Osteoblast (primary cell): ENCODE data around the gene CTNNBIP1. TPM values are rescaled to one million over a fixed set of nuclear protein-coding genes. Genes with fewer than 3 reads are reported as not detected.

ENCODE experiments used
- DNase-seq: peaks from one replicate; pipeline ENCODE4 v3.0.0; 2011; ENCODE audit warnings: low spot score, mixed read lengths; ENCODE audit not compliant: insufficient read length; ENCODE audit errors: missing footprints
- H2AFZ ChIP-seq: 2 replicates; pipeline ENCODE4 v1.6.0; 2011; ENCODE audit warnings: mild to moderate bottlenecking, low read length
- H3K27ac ChIP-seq: 2 replicates; pipeline ENCODE4 v1.5.1; 2011; ENCODE audit warnings: mild to moderate bottlenecking, low read depth, low read length, moderate library complexity
- H3K27me3 ChIP-seq: 2 replicates; pipeline ENCODE4 v1.6.0; 2012; ENCODE audit warnings: mild to moderate bottlenecking, control low read depth, inconsistent platforms, low read length, moderate library complexity; ENCODE audit not compliant: insufficient read depth
- H3K36me3 ChIP-seq: 2 replicates; pipeline ENCODE4 v1.5.1; 2011; ENCODE audit warnings: mild to moderate bottlenecking, low read length, control low read depth, moderate library complexity; ENCODE audit not compliant: insufficient read depth
- H3K4me1 ChIP-seq: 2 replicates; pipeline ENCODE4 v1.5.1; 2011; ENCODE audit warnings: mild to moderate bottlenecking, low read length, control low read depth, moderate library complexity; ENCODE audit not compliant: insufficient read depth
- H3K4me2 ChIP-seq: 2 replicates; pipeline ENCODE4 v1.6.0; 2011; ENCODE audit warnings: mild to moderate bottlenecking, low read length; ENCODE audit not compliant: insufficient read depth
- H3K4me3 ChIP-seq: fragments of 200-600 bp; sonication (generic); 3 replicates; pipeline ENCODE4 v1.5.1; 2012; ENCODE audit warnings: mild to moderate bottlenecking, low read length, inconsistent platforms; ENCODE audit not compliant: insufficient read depth
- H3K79me2 ChIP-seq: 2 replicates; pipeline ENCODE4 v1.6.0; 2012; ENCODE audit warnings: mild to moderate bottlenecking, low read length, control low read depth, inconsistent platforms; ENCODE audit not compliant: insufficient read depth
- H3K9me3 ChIP-seq: 2 replicates; pipeline ENCODE4 v1.5.1; 2011; ENCODE audit warnings: low read depth, low read length, control low read depth
- H4K20me1 ChIP-seq: 2 replicates; pipeline ENCODE4 v1.6.0; 2012; ENCODE audit warnings: mild to moderate bottlenecking, low read length, control low read depth; ENCODE audit not compliant: insufficient read depth
- total RNA-seq: library from RNA; depleted of rRNA; stranded (reverse); fragments of >200 nt; gene quantifications from 2 replicates; pipeline ENCODE4 v1.2.3, GENCODE V29; 2012
- TF ChIP-seq, protein P1 (sequence below): IDR thresholded peaks from 2 replicates; pipeline ENCODE4 v1.5.1; 2011; ENCODE audit warnings: mild to moderate bottlenecking, low read depth, low read length, moderate library complexity; ENCODE audit errors: extremely low read depth

The CTNNBIP1 gene
- total RNA-seq, 1 donor, result 18.5 TPM

DNA sequence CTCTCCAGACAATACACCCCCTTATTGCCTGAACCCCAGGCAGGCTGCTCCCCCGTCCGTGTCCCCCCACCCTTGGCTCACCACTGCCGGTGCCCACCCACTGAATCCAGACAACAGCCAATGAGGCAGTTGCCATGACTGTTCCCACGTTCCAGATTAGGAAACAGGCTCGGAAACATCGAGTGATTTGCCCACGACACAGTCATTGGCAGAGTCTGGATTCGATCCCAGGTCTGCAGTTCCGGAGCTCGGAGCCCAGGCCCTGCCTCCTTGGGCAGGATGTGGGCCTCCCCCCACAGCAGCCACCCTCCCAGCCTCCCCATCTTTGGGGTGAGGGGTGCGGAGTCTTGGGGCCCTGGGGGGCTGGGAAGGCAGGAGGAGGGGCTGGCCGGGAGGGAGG lies 66.0 kb downstream of the CTNNBIP1 start:
- peak overlapping the region; percentile 25 for H3K4me3 ChIP-seq
- H3K9me3 ChIP-seq, result no peaks in the 10 kb centered on the region

DNA sequence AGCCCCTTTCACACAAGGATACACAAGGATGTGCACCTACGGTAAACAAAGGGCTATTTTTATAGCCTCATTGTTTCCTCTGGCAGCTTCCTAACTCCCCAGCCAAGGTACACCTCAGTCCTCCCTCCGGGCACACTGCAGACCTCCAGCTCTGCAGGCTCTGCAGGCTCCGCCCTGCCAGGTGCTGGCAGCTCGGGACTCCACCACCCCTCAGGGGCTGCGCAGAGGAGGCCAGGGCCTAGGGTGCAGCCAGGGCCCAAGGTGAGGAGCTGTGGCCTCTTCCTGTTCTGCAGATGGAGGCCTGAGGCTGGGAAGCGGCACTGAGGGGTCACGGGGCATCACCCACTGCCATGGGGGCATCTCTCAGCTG lies 66.5 kb downstream of the CTNNBIP1 start:
- Histone ChIP-seq H3K36me3 (no peaks in the 10 kb centered on the region), H3K27ac (no peak overlapping the region), H3K4me2 (no peak overlapping the region), H3K27me3 (no peaks in the 10 kb centered on the region), H4K20me1 (no peaks in the 10 kb centered on the region), H3K4me1 (peaks cover 5% of the 10 kb centered on the region), H3K9me3 (no peaks in the 10 kb centered on the region), H2AFZ (no peak overlapping the region), H3K79me2 (no peaks in the 10 kb centered on the region), H3K4me3 (no peak overlapping the region)
- DNase-seq, result peak; percentile 35
- TF ChIP-seq, protein P1, sequence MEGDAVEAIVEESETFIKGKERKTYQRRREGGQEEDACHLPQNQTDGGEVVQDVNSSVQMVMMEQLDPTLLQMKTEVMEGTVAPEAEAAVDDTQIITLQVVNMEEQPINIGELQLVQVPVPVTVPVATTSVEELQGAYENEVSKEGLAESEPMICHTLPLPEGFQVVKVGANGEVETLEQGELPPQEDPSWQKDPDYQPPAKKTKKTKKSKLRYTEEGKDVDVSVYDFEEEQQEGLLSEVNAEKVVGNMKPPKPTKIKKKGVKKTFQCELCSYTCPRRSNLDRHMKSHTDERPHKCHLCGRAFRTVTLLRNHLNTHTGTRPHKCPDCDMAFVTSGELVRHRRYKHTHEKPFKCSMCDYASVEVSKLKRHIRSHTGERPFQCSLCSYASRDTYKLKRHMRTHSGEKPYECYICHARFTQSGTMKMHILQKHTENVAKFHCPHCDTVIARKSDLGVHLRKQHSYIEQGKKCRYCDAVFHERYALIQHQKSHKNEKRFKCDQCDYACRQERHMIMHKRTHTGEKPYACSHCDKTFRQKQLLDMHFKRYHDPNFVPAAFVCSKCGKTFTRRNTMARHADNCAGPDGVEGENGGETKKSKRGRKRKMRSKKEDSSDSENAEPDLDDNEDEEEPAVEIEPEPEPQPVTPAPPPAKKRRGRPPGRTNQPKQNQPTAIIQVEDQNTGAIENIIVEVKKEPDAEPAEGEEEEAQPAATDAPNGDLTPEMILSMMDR, result no peak

More for the DNA sequence above, 66.0 kb downstream of the CTNNBIP1 start:
- Histone ChIP-seq H2AFZ (peak overlapping the region; percentile 62), H3K27me3 (no peaks in the 10 kb centered on the region), H3K27ac (no peak overlapping the region), H3K79me2 (no peaks in the 10 kb centered on the region), H3K4me1 (peaks cover 5% of the 10 kb centered on the region), H3K4me2 (peak overlapping the region; percentile 32), H3K36me3 (no peaks in the 10 kb centered on the region), H4K20me1 (no peaks in the 10 kb centered on the region)
- TF ChIP-seq, protein P1, result no peak
- DNase-seq, result peak; percentile 88

DNA sequence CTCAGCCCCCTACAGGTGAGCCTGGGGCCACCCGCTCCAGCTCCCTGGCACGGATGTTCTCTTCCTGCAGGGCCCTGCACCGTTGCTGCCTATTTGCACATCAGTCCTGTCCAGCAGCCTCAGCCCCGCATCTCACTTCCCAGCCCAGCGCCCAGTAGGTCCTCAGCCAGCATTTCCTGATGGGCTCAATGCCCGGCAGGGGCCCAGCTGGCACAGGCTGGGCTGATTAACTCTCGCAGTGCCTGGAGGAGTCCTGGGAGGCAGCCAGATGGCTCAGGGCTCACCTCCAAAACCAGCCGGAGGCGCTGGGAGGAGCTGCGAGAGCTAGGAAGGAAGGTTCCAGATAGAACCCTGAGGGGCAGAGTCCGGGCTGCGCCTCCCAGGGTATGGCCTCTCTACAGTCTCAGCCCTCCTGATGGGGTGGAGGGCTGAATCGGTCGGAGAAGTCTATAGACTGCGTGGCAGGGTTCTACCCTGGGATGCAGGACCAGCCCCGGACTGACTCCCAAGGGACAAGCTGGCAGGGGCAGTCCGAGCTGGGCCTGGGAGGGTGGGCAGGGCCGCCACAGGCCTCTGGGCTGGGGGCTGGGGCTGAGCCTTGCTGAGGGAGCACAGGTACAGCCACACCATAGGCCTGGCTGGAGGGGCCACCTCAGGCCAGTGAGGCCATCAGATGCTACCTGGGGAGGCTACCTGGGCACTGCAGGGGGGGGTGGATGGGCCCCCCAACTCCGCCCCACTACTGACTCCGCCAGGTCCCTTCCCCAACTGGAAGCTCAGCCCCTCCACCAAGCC lies 67.1 kb downstream of the CTNNBIP1 start:
- peak; percentile 44 for DNase-seq
- Histone ChIP-seq H3K79me2 (no peaks in the 10 kb centered on the region), H3K4me1 (peaks cover 5% of the 10 kb centered on the region), H4K20me1 (no peaks in the 10 kb centered on the region), H3K9me3 (no peaks in the 10 kb centered on the region), H3K4me2 (no peak overlapping the region), H3K27me3 (no peaks in the 10 kb centered on the region), H3K4me3 (no peak overlapping the region), H2AFZ (no peak overlapping the region), H3K36me3 (no peaks in the 10 kb centered on the region), H3K27ac (no peak overlapping the region)
- TF ChIP-seq, protein P1, result no peak

DNA sequence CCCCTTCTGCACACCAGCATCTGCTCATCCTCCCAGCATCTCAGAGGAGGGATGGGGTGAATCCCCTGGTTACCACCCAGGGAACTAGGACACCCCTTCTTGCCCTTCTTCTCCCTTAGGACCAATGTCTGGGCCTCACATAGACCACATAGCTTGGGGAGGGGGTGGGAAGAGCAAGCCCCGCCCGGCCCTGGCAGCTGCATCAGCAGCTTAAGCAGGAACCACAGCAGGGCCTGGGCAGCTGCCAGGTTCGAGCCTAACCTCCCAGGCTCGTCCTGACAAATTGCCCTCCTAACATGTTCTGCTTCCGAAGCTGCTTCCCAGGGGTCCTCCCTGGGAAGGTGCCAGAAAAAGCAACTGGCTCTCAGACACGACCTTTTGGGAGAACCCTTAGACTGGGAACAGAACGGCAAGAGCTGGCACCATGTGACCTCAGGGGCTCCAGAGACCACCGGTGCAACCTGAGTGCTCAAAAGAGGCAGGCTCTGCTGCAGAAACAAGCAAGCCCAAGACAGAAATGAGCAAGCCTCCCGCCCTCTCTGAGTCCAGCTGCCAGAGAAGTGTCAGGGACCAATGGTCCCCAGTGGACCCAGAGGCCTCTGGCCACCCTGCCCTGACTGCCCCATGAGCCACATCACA lies 67.9 kb downstream of the CTNNBIP1 start:
- H2AFZ ChIP-seq, result no peak overlapping the region
- no peaks in the 10 kb centered on the region for H3K9me3 ChIP-seq
- H3K4me3 ChIP-seq, result no peak overlapping the region
- no peak overlapping the region for H3K27ac ChIP-seq
- TF ChIP-seq, protein P1, result no peak
- peaks cover 5% of the 10 kb centered on the region for H3K4me1 ChIP-seq
- H3K36me3 ChIP-seq, result no peaks in the 10 kb centered on the region
- no peaks in the 10 kb centered on the region for H3K79me2 ChIP-seq
- H3K4me2 ChIP-seq, result no peak overlapping the region
- H4K20me1 ChIP-seq, result no peaks in the 10 kb centered on the region
- peak; percentile 75 for DNase-seq
- no peaks in the 10 kb centered on the region for H3K27me3 ChIP-seq
